ENCODE results near the gene CPEB1.
"Not testable (repeated sequence)": the region's sequence is repeated elsewhere in the genome, so short reads cannot be mapped to it uniquely, and the experiment has no call there.

The CPEB1 gene

GRCh38 chr15:82535566-82536408 is 111.4 kb downstream of the CPEB1 start:
- intact Hi-C loops (cut with DNase I) = no loop called here
- DNase-seq = peak in 2 of 42 donors; percentile 29 to 33

GRCh38 chr15:82535151-82535550 is 112.0 kb downstream of the CPEB1 start:
- intact Hi-C loops (cut with DNase I) = not testable (repeated sequence)
- peak in 2 of 42 donors; percentile 5 to 18 for DNase-seq

- intact Hi-C loops (cut with DNase I) = not testable (repeated sequence)
- peak in 1 of 42 donors; percentile 20 for DNase-seq
Measured at GRCh38 chr15:82534457-82534861, 112.7 kb downstream of the CPEB1 start.

- peak in 1 of 42 donors; percentile 27 for DNase-seq
- intact Hi-C loops (cut with DNase I) = no loop called here
Measured at GRCh38 chr15:82533801-82534200, 113.4 kb downstream of the CPEB1 start.

- DNase-seq = peak in 3 of 42 donors; percentile 0 to 35 (median 29)
- intact Hi-C loops (cut with DNase I) = no loop called here
Measured at GRCh38 chr15:82532991-82533481, 114.1 kb downstream of the CPEB1 start.

- intact Hi-C loops (cut with DNase I) = no loop called here
- DNase-seq = peak in 3 of 42 donors; percentile 0 to 33 (median 9)
Measured at GRCh38 chr15:82532383-82532990, 114.7 kb downstream of the CPEB1 start.

GRCh38 chr15:82531496-82532382 is 115.4 kb downstream of the CPEB1 start:
- intact Hi-C loops (cut with DNase I) = no loop called here
- peak in 6 of 42 donors; percentile 2 to 41 (median 38) for DNase-seq

- intact Hi-C loops (cut with DNase I) = no loop called here
Measured at GRCh38 chr15:82530606-82531379, 116.4 kb downstream of the CPEB1 start.

GRCh38 chr15:82530006-82530405 is 117.2 kb downstream of the CPEB1 start:
- peak in 3 of 42 donors; percentile 0 to 35 (median 21) for DNase-seq
- intact Hi-C loops (cut with DNase I) = no loop called here

More at GRCh38 chr15:82530606-82531379, 116.4 kb downstream of the CPEB1 start:
- peak in 41 of 42 donors; percentile 35 to 88 (median 67) for DNase-seq

GRCh38 chr15:82513587-82513986 is 133.6 kb downstream of the CPEB1 start:
- DNase-seq; intact Hi-C loops (cut with DNase I): not testable (repeated sequence)

- DNase-seq; intact Hi-C loops (cut with DNase I): not testable (repeated sequence)
Measured at GRCh38 chr15:82507693-82508092, 139.5 kb downstream of the CPEB1 start.

- intact Hi-C loops (cut with DNase I); DNase-seq: not testable (repeated sequence)
Measured at GRCh38 chr15:82507087-82507486, 140.1 kb downstream of the CPEB1 start.

- DNase-seq; intact Hi-C loops (cut with DNase I): not testable (repeated sequence)
Measured at GRCh38 chr15:82505842-82506241, 141.3 kb downstream of the CPEB1 start.

- intact Hi-C loops (cut with DNase I); DNase-seq: not testable (repeated sequence)
Measured at GRCh38 chr15:82504074-82504473, 143.1 kb downstream of the CPEB1 start.

- DNase-seq = peak in 8 of 42 donors; percentile 3 to 57 (median 15)
- intact Hi-C loops (cut with DNase I) = not testable (repeated sequence)
Measured at GRCh38 chr15:82502700-82503339, 144.3 kb downstream of the CPEB1 start.

- DNase-seq; intact Hi-C loops (cut with DNase I): not testable (repeated sequence)
Measured at GRCh38 chr15:82500772-82501171, 146.4 kb downstream of the CPEB1 start.

- intact Hi-C loops (cut with DNase I); DNase-seq: not testable (repeated sequence)
Measured at GRCh38 chr15:82497978-82498377, 149.2 kb downstream of the CPEB1 start.
